T-helper 2 cell treated with Interferon-gamma antibody and Interleukin-4, amounts not matched to agents 5 μg/mL and 100 μg/mL, for 36 hours (primary cell): ENCODE results near the gene ROPN1B.
"Not testable (repeated sequence)": the region's sequence is repeated elsewhere in the genome, so short reads cannot be mapped to it uniquely, and the experiment has no call there.

Experiments used
- DNase-seq: peaks from one replicate; pipeline ENCODE4 v3.0.0; 2021; ENCODE audit warnings: low spot score
- H3K27ac Mint-ChIP-seq: one replicate; pipeline ENCODE4 v1.8.0; 2021; ENCODE audit warnings: mild to moderate bottlenecking, mixed read lengths
- H3K27me3 Mint-ChIP-seq: one replicate; pipeline ENCODE4 v1.8.0; 2021; ENCODE audit warnings: low read depth, mixed read lengths
- H3K36me3 Mint-ChIP-seq: one replicate; pipeline ENCODE4 v1.8.0; 2021; ENCODE audit warnings: low read depth, mixed read lengths
- H3K4me1 Mint-ChIP-seq: one replicate; pipeline ENCODE4 v1.8.0; 2021; ENCODE audit warnings: low read depth, mixed read lengths
- H3K4me3 Mint-ChIP-seq: one replicate; pipeline ENCODE4 v1.8.0; 2022; ENCODE audit warnings: mild to moderate bottlenecking, moderate library complexity, mixed read lengths
- H3K9me3 Mint-ChIP-seq: one replicate; pipeline ENCODE4 v1.8.0; 2021; ENCODE audit warnings: mixed read lengths

The ROPN1B gene

DNA sequence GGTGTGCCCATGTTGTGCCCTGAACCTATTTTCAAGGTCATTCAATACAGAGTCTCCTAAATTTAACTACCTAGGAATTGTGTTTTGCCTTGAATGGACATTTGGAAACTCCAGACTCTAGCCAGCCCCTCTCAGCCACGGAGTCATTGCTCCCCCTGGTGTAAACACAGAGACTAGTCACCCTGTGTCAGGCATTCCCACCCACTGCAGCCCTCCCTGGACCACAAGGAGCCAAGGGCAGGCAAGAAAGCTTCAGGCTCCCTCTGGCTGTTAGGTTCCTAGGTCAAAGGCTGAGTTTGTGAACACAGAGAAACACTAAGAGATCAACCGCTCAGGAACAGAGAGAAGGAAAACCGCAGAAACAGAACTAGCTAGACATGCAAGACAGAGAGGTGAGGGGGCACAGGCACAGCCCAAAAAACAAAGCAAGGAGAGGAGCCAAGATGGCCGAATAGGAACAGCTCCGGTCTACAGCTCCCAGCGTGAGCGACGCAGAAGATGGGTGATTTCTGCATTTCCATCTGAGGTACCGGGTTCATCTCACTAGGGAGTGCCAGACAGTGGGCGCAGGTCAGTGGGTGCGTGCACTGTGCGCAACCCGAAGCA is 32.7 kb upstream of the ROPN1B start:
- not testable (repeated sequence) for H3K4me3 Mint-ChIP-seq, DNase-seq, H3K27me3 Mint-ChIP-seq, H3K4me1 Mint-ChIP-seq, H3K36me3 Mint-ChIP-seq, H3K27ac Mint-ChIP-seq, H3K9me3 Mint-ChIP-seq

DNA sequence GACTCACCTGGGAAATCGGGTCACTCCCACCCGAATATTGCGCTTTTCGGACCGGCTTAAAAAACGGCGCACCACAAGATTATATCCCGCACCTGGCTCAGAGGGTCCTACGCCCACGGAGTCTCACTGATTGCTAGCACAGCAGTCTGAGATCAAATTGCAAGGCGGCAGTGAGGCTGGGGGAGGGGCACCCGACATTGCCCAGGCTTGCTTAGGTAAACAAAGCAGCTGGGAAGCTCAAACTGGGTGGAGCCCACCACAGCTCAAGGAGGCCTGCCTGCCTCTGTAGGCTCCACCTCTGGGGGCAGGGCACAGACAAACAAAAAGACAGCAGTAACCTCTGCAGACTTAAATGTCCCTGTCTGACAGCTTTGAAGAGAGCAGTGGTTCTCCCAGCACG is 32.1 kb upstream of the ROPN1B start:
- H3K36me3 Mint-ChIP-seq, H3K4me3 Mint-ChIP-seq, H3K4me1 Mint-ChIP-seq, DNase-seq, H3K27ac Mint-ChIP-seq, H3K27me3 Mint-ChIP-seq, H3K9me3 Mint-ChIP-seq: not testable (repeated sequence)

DNA sequence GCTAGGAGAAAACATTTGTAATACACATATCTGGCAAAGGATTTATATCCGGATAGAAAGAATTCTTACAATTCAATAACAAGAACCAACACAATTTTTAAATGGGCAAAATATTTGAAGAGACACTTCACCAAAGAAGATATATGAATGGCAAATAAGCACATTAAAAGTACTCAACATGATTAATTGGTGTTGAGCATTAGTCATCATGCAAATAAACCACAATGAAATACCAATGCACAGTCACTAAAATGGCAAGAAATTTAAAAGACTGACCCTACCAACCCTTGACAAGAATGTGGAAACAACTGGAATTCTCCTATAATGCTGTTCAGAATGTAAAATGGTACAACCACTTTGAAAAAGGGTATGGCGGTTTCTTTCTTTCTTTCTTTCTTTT is 21.2 kb upstream of the ROPN1B start:
- not testable (repeated sequence) for DNase-seq, H3K36me3 Mint-ChIP-seq, H3K4me1 Mint-ChIP-seq, H3K27ac Mint-ChIP-seq, H3K9me3 Mint-ChIP-seq, H3K4me3 Mint-ChIP-seq
- H3K27me3 Mint-ChIP-seq: peaks cover 29% of the 10 kb centered on the region

DNA sequence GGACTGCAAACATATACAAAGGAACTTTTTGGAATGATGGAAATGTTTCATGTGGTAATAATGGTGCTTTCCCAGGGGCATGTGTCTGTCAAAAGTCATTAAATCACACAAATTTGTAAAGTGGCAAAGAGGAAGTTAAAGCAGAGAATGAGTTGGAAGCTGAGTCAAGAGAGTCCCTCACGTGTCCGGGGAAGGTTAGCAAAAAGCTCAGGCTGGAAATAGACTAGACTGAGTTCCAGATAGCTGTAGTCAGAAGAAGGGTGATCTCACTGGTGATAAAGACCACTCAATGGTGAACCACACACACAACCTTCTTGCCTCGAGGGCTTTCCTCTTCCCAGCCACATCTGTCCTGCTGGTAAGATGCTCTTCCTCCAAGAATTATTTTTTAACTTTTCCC is 20.1 kb upstream of the ROPN1B start:
- not testable (repeated sequence) for H3K9me3 Mint-ChIP-seq, H3K27ac Mint-ChIP-seq, H3K4me1 Mint-ChIP-seq, H3K4me3 Mint-ChIP-seq, H3K36me3 Mint-ChIP-seq, DNase-seq
- H3K27me3 Mint-ChIP-seq: peaks cover 28% of the 10 kb centered on the region

DNA sequence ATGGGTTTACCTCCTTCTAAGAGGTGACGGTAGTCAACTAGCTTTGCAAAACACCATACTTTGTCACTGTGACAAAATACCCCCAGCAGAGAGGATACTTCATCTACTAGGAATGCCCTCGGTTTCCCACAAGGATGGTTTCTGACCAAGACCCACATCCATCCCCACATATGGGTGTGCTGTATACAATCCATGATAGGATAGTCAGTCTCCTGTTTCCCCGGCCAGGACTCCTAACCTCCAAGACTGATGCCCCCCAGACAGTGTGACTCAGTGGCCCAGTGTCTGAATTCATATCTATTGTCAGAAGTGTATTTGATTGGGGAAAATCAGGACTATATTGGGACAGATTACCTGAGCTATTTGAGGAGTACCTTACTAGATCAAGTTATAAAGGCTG is 17.8 kb upstream of the ROPN1B start:
- peaks cover 21% of the 10 kb centered on the region for H3K27me3 Mint-ChIP-seq
- not testable (repeated sequence) for H3K27ac Mint-ChIP-seq, H3K9me3 Mint-ChIP-seq, H3K36me3 Mint-ChIP-seq, H3K4me1 Mint-ChIP-seq, DNase-seq, H3K4me3 Mint-ChIP-seq

DNA sequence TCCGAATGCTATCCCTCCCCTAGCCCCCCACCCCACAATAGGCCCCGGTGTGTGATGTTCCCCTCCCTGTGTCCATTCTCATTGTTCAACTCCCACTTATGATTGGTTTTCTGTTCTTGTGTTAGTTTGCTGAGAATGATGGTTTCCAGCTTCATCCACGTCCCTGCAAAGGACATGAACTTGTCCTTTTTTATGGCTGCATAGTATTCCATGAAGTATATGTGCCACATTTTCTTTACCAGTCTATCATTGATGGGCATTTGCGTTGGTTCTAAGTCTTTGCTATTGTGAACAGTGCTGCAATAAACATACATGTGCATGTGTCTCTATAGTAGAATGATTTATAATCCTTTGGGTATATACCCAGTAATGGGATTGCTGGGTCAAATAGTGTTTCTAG is 12.0 kb upstream of the ROPN1B start:
- H3K4me1 Mint-ChIP-seq, DNase-seq, H3K9me3 Mint-ChIP-seq, H3K4me3 Mint-ChIP-seq, H3K27ac Mint-ChIP-seq, H3K36me3 Mint-ChIP-seq: not testable (repeated sequence)
- peaks cover 17% of the 10 kb centered on the region for H3K27me3 Mint-ChIP-seq

DNA sequence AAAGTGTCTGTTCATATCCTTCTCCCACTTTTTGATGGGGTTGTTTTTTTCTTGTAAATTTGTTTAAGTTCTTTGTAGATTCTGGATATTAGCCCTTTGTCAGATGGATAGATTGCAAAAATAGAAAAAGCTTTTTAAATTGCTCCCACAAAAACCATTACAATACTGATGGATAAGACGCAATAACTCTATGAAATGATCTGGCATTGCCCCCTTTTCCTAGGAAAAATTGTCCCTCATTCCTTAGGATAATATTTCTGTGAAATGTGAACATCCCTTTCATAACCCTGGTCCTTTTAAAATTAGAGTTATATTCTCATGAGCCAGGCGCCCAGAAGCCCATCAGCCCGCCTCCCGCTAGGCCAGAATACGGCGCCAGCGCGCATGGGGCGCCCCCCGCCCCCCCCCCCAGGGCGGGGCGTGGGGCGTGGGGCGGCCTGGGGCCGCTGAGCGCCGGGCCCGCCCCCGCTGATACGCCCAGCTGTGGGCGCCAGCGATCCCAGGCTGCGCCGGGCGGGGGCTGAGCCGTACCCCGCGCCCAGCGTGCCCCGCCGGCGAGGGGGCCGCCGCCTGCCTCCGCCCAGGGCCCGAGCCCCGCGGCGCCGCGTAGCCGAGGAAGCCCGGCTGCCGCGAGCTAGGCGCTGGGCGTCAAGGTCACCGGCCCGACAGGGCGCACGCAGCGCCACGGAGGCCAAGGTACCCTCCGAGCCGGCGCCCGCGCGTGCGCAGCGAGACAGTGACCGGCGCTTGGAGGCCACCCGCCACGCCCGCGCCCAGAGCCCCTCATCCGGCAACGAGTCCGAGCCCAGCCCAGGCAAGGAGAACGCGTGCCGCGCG is 11.1 kb upstream of the ROPN1B start:
- peaks cover 2% of the 10 kb centered on the region for H3K4me1 Mint-ChIP-seq
- H3K4me3 Mint-ChIP-seq: no peak overlapping the region
- no peak for DNase-seq
- H3K9me3 Mint-ChIP-seq: no peaks in the 10 kb centered on the region
- H3K36me3 Mint-ChIP-seq: no peaks in the 10 kb centered on the region
- H3K27ac Mint-ChIP-seq: no peak overlapping the region
- peaks cover 12% of the 10 kb centered on the region for H3K27me3 Mint-ChIP-seq

DNA sequence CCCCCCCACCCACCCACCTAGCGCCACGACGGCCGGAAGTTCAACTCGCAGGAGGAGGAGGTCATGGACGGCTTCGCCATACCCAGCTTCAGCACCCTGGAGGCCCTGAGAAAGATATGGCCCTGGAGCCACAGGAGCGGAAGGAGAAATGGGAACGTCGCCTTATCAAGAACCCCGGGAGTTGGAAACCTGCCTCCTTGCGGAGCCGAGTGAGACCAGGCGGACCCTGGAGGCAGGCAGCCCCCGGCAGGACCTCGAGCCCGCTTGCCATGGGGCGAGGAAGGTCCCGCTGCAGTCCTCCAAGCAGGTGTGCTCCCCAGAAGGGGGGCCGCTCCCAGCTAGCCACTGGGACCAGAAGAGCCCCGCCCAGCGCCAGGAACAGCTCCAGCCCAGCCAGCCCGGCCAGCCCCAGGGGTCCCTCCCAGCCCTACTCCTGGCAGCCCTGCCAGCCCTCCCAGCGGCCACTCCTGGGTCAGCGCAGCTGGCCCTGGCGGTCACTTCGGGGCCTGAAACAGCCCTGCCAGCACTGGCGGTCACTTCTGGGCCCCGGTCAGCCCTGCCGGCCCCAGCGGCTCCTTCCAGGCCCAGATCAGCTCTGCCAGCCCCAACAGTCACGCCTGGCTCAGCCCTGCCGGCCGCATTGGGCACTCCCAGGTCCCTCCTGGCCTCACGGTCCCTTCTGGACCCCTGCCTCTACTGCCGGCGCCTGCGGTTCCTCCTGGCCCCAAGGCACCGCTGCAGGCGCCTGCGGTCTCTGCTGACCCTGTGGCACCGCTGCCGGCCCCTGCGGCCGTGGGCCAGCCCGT is 10.3 kb upstream of the ROPN1B start:
- Mint-ChIP-seq H3K27me3 (peaks cover 12% of the 10 kb centered on the region), H3K9me3 (no peaks in the 10 kb centered on the region), H3K4me3 (no peak overlapping the region), H3K27ac (no peak overlapping the region), H3K36me3 (no peaks in the 10 kb centered on the region), H3K4me1 (peaks cover 2% of the 10 kb centered on the region)
- no peak for DNase-seq

DNA sequence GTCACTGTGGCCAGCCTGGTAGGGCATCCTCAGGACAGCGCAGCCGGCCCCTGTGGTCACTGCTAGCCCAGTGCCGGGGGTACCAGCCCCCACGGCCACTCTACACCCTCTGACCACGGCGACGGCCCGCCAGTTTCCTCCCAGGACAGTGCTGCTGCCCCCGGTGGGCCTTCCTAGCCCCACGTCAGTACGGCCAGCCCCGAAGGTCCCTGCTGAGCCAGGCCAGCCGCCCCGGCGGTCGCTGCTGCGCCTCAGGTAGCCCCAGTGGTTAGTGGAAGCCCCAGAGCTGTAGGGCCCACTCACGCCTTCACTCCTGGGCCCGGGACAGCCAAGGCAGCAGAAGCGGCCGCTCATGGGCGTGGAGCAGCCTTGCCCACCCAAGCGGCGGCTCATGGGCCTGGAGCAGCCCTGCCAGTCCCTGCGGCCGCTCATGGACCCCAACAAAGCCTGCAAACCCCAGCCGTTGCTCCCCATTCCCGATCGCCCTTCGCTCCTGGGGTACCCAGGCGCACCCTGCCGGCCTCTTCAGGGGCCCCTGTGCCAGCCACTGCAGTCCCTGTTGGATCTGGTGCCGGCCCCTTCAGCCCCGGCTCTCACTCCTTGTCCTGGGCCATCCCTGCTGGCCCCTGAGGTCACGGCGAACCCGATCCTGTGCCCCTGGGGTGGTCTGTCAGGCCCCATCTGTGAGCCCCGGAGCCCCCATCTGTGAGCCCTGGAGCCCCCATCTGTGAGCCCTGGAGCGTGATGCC is 9.5 kb upstream of the ROPN1B start:
- Mint-ChIP-seq H3K4me1 (peaks cover 2% of the 10 kb centered on the region), H3K4me3 (no peak overlapping the region), H3K36me3 (no peaks in the 10 kb centered on the region), H3K27me3 (peaks cover 12% of the 10 kb centered on the region), H3K27ac (no peak overlapping the region), H3K9me3 (no peaks in the 10 kb centered on the region)
- no peak for DNase-seq

DNA sequence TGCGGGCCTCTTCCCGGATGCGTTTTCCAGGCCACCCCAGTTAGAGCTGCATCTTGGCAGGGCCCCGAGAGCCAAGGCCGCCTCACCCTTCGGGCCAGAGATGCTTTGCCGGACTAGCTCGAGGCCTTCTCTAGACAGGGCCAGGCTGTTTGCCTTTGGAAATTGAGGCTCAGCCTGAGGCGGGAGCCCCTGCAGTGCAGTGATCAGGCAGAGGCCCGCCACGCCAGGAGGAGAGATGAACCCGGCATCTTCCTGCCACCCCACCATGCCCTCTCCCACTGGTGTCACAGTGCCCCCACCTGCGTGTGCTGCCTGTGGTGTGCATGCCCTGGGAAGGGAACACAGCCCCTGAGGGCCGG is 8.9 kb upstream of the ROPN1B start:
- peaks cover 2% of the 10 kb centered on the region for H3K4me1 Mint-ChIP-seq
- H3K27ac Mint-ChIP-seq: no peak overlapping the region
- H3K36me3 Mint-ChIP-seq: no peaks in the 10 kb centered on the region
- H3K9me3 Mint-ChIP-seq: no peaks in the 10 kb centered on the region
- no peak for DNase-seq
- H3K27me3 Mint-ChIP-seq: peaks cover 12% of the 10 kb centered on the region
- no peak overlapping the region for H3K4me3 Mint-ChIP-seq

DNA sequence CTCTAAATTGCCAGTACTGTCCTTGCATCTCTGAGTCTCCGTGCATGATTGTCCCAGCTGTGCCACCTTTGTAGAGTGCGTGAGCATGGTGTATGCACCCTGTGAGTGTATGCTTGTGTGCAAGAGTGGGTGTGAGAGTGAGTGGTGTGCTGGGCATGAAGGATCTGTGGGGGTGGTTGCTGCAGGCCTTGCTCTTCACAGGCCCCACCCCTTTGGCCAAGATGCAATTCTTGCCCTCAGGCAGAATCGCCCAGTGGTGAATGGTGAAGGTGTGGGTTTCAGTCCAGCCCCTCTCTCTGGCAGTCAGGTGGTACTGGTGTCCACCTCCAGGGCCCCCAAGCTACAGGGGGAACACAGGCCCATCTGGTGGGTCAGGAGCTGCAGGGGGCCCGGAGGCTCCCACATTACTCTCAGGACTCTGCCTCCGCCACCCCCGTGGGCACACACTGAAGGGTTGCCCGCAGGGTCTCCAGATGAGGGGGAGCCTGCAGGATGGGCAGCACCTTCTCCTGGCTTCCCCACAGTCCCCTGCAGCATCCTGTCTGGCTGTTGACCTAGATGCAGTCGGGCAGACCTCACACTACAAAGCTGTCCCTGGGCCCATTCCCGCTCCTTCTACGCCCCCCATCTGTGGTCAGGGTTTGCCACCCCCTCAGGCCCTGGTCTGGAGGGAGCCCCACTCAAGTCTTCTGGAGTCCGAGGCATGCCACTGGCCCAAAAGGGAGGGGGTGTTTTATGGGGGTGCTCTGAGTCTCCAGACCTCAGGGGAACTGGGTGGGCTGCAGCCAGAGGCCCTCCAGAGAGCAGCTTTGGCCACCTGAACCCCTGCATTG is 8.3 kb upstream of the ROPN1B start:
- no peak overlapping the region for H3K27ac Mint-ChIP-seq
- no peaks in the 10 kb centered on the region for H3K9me3 Mint-ChIP-seq
- peaks cover 2% of the 10 kb centered on the region for H3K4me1 Mint-ChIP-seq
- H3K4me3 Mint-ChIP-seq: no peak overlapping the region
- DNase-seq: no peak
- peaks cover 10% of the 10 kb centered on the region for H3K27me3 Mint-ChIP-seq
- no peaks in the 10 kb centered on the region for H3K36me3 Mint-ChIP-seq

DNA sequence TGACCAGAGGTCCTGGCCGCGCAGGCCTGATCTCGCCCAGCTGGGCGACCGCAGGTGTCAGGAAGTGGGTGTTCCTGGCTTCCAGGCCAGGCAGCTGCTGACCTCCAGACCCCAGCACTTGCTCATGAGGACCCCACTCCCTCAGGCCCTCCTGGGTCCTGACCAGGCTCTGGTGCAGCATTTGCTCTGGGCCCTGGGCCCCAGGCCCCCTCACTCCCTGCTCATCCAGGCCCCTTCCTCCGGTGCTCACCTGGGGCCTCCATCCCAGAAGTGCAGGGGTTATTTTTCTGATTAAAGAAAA is 7.7 kb upstream of the ROPN1B start:
- no peak overlapping the region for H3K27ac Mint-ChIP-seq
- DNase-seq: no peak
- H3K9me3 Mint-ChIP-seq: no peaks in the 10 kb centered on the region
- no peaks in the 10 kb centered on the region for H3K36me3 Mint-ChIP-seq
- no peak overlapping the region for H3K4me3 Mint-ChIP-seq
- peaks cover 2% of the 10 kb centered on the region for H3K4me1 Mint-ChIP-seq
- peaks cover 10% of the 10 kb centered on the region for H3K27me3 Mint-ChIP-seq

DNA sequence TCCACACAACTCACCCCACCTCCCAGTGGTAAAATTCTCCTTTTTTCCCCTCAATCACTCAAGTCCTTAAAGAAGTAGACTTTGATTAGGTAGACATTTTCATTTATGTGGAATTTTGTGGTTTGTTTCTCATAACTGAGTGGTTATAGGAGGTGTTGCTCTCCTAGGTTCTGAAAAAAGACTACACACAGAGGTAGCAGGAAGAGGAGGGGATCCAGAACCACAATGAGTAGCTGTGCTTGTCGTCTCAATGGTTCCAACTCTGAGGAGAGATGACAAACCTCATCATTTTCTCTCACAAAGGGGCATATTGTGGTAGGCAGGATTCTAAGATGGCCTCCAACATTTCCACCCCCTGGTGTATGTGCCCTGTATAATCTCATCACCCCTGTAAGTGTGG is 5.1 kb upstream of the ROPN1B start:
- not testable (repeated sequence) for H3K4me1 Mint-ChIP-seq, H3K4me3 Mint-ChIP-seq, H3K9me3 Mint-ChIP-seq, H3K27me3 Mint-ChIP-seq, DNase-seq, H3K36me3 Mint-ChIP-seq, H3K27ac Mint-ChIP-seq
